Activated CD8-positive, alpha-beta memory T cell treated with anti-CD3 and anti-CD28 coated beads, Interleukin-2, amount 50 U/mL, for 1 hour (primary cell): Measurements from ENCODE around the gene MRPS30.
"Not testable (repeated sequence)": the region's sequence is repeated elsewhere in the genome, so short reads cannot be mapped to it uniquely, and the experiment has no call there.

Experiments
- DNase-seq: peaks from one replicate; pipeline ENCODE4 v3.0.0-alpha.2; 2020; ENCODE audit errors: extremely low read depth

Gene MRPS30

GRCh38 chr5:44808435-44809214 lies at the start of gene MRPS30:
TSS of gene MRPS30 (plus strand) at chr5:44808947. CDS start at chr5:44808963, 16 bp downstream.
- peak; percentile 79 for DNase-seq

GRCh38 chr5:44769200-44769876 lies 39.4 kb upstream of the MRPS30 start:
- no peak for DNase-seq

- DNase-seq, result no peak
Observed at GRCh38 chr5:44769877-44770209, 38.9 kb upstream of the MRPS30 start.

GRCh38 chr5:44770780-44771717 lies 37.7 kb upstream of the MRPS30 start:
- DNase-seq, result no peak

GRCh38 chr5:44772397-44772796 lies 36.4 kb upstream of the MRPS30 start:
- DNase-seq, result not testable (repeated sequence)

- no peak for DNase-seq
Observed at GRCh38 chr5:44774279-44774880, 34.4 kb upstream of the MRPS30 start.

- DNase-seq, result no peak
Observed at GRCh38 chr5:44779167-44779566, 29.6 kb upstream of the MRPS30 start.

- DNase-seq, result no peak
Observed at GRCh38 chr5:44783634-44784315, 25.0 kb upstream of the MRPS30 start.

GRCh38 chr5:44787731-44788130 lies 21.0 kb upstream of the MRPS30 start:
- DNase-seq, result no peak

GRCh38 chr5:44789372-44789995 lies 19.3 kb upstream of the MRPS30 start:
- DNase-seq, result not testable (repeated sequence)

GRCh38 chr5:44792031-44792673 lies 16.6 kb upstream of the MRPS30 start:
- DNase-seq, result not testable (repeated sequence)

GRCh38 chr5:44794371-44794770 lies 14.4 kb upstream of the MRPS30 start:
- DNase-seq, result no peak

- no peak for DNase-seq
Observed at GRCh38 chr5:44795496-44795895, 13.3 kb upstream of the MRPS30 start.

- no peak for DNase-seq
Observed at GRCh38 chr5:44797841-44798240, 10.9 kb upstream of the MRPS30 start.

GRCh38 chr5:44801992-44802391 lies 6.8 kb upstream of the MRPS30 start:
- DNase-seq, result no peak

- DNase-seq, result no peak
Observed at GRCh38 chr5:44806608-44807007, 2.1 kb upstream of the MRPS30 start.

- no peak for DNase-seq
Observed at GRCh38 chr5:44807269-44807668, 1.5 kb upstream of the MRPS30 start.

- no peak for DNase-seq
Observed at GRCh38 chr5:44809215-44809955, 638 bp downstream of the MRPS30 start.

- DNase-seq, result no peak
Observed at GRCh38 chr5:44809956-44810420, 1.2 kb downstream of the MRPS30 start.
